Head of caudate nucleus (tissue), 42 donors: Measurements from ENCODE around the gene CCNL1.

ENCODE experiments used
- DNase-seq, 42 donors: peaks; one replicate each; pipeline versions ENCODE4 v3.0.0 to v3.0.0-alpha.2; 2020 to 2021; ENCODE audit warnings: mixed read lengths in 7 of 42
- intact Hi-C: fragments of 100-400 bp; cut with DNase I; formaldehyde crosslinking; loops from one replicate; pipeline ENCODE4 v1.15.0; 2022

CCNL1 gene

DNA sequence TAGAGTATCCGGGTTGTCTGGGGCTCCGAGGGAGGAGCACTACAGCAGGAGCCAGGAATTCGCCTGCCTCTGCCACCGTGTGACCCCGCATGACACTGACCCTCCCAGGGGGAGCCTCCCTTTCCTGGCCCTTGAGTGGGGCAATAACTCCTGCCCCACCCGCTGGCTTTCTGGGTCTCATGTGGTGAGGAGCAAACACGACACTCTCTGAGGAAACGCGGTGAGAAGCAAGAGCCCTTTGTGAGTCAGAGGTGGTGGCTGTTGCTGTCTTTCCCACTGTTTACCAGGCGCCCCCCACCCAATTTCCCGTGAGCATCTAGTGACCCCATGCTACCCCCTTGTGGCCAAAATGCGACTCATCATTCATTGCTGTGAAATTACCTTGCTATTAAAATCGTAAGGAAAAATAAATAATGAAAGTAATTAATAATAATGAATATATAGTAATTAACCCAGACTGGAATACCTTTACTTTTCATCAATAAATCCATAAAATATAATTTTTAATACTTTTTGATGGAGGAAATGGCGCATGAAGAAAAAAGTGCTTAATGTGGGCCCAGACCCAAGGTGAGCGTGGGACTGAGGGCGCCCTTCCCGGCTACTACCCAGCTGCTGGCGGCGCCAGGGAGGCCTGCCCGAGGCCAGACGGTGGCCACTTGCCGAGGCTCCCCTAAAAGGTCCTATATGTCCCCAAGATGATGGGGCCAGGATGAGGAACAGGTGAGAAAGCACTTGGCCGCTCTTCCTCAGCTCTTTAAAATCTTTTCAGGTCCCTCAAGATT, 29.3 kb downstream of the CCNL1 start:
- peak in 35 of 42 donors; percentile 15 to 85 (median 55) for DNase-seq

DNA sequence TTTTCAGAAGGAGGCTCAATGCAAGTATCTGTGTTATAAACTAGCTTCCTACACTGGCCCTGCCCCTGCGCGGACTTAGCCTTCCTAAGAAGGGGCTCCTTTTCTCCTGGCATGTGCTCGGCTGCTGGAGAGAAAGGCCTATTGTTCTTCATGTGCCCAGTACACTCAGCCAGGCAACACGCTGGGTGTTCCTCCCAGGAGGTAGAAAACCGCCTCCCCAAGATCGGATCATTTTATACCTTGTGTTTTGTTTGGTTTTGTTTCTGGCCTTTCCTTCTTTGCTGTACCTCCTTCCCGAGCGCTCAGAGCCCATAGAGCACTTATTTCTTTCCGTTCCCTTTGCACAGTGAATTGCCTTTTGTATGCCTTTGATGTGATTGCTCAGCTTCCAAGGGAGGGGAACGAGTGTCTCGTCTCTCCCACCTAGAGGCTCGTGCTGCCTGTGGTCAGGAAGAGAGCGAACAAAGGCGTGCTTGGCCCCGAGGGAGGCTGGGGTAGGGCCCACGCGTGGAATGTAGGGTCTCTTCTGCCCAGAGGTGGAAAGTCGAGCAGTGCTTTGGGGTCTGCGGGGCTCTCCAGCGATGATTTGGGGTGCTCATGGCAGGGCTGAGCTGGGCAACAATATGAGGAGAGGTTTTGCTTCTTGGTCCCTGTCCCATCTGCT, 30.0 kb downstream of the CCNL1 start:
- intact Hi-C loops = loop anchor here (2.0 to 10.0 kb wide), 2 partner anchors 41 to 575 kb away; partner anchors contain the start of gene SSR3
- DNase-seq = peak in 41 of 42 donors; percentile 19 to 84 (median 61)

More for the DNA sequence above, 29.3 kb downstream of the CCNL1 start:
- intact Hi-C loops = loop anchor here (10.0 kb wide), 1 partner anchor 576 kb away; the partner anchor contains the start of gene SSR3

DNA sequence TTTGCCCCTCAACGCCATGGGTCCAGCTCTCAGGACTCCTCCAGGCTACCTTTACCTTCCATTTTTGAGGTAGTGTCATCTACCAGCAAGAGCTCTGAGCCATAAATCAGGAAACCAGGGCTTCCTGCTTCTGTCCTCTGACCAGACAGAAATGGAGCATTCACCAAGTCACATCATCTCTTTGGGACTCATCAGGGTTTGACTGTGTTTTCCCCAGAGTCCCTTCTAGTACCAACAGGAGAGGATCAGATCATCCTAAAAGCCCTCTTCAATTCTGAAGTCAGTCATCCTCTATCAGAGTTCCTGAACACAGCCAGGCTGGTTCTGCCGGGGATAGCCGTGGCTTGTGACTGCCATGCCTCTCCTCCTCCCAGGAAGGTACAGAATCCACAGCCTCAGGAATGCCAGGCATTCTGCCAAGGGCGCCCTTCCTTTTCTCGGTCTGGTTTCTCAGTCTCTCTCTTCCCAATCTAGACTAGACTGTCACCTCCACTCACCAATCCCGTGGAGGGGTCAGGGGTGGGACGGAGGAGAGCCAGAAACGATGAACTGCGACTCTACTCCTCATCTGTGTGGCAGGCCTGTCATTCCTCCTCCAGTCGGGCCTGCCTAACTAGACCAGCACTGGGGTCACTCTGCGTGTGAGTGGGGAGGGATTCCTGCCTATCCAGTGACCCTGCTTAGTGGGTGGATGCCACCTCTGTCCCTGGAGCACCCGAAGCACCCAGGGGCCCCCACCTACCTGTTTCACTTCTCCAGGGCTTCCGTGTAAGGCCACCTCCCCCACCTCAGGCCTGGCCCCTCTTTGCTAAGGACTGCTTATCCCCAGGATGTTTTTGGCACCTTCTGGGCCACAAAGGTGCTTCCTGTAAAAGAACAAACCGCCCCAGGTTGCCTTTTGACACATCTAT, 30.9 kb downstream of the CCNL1 start:
- peak in 3 of 42 donors; percentile 23 to 62 (median 45) for DNase-seq
- intact Hi-C loops = loop anchor here (2.0 kb wide), 1 partner anchor 40 kb away; no protein-coding TSS in a partner anchor

DNA sequence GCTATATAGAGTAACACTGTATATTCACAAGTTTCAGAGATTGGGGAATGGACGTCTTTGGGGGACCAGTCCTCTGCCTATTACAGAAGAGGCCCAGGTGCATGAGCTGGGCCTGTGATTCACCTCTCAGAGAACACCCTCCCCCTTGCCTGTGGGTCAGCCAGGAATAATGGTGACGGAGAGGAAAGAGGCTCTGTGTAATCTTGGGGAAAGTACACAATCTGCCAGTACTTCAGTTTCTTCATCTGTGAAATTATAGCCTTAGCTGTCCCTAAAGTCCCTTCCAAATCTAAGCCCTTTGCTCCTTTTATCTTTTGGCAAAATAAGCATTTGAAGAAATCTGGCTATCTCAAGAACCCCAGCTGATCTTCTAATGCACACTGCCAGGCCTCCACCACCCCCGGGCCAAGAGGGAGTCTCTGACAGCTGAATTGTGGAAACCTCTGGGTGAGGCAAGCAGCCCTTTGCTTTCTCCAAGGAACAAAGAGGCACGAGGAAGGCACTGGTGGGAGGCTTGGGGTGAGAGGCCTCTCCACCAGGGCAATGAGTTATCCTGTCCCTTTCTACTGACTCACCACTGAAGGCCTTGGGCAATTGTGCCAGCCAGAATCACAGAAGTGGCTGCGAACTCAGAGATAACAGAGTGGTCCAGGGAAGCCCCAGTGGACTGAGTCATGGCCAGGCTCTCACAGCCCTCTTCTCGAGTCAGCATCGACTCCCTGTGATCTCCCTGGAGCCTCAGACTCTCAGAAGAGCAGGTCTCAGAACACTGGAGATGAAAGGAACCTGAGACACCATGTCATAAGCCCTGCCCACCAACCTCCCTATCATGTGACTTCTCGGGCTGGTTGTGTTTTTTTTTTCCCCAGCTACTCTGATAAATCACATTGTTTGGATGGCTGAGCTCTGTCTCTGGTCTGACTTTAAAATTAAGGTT, 31.8 kb downstream of the CCNL1 start:
- peak in 1 of 42 donors; percentile 16 for DNase-seq
- intact Hi-C loops = loop anchor here (2.0 kb wide), 1 partner anchor 39 kb away; no protein-coding TSS in a partner anchor

DNA sequence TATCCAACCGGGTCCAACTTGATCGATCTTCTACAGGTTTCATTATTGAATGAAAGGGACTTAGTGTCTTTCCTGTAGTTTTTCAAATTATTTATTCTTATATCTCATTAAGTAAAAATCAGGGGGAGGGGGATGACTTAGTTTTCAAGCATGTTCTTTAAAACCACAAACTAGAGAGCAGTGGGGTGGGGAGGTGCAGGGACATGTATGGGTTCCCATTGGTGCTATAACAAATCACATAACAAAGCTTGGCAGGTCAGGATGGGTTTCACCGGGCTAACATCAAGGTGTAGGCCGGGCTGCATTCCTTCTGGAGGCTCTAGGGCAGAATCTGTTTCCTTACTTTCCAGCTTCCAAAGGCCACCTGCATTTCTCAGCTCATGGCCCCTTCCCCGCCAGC, 32.7 kb downstream of the CCNL1 start:
- intact Hi-C loops = no loop called here
- DNase-seq = no peak

DNA sequence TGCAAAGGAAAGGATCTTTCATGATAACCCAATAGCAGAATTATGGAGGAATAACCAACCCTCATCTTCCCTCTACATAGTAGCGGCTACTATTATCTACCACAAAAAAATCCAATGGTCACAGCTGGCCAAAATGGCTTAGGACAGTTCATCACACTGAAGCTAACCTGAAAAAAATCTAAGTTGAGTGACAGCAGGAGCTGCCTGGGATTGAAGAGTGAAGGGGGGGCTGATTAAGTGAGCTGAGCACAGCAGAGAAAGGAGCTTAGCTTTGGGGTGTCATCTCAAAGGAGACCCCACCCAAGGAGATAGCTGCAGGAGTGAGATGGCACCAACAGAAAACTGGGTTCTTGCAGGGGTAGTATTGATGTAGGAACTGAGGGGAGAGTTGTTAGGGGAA, 33.6 kb downstream of the CCNL1 start:
- intact Hi-C loops = no loop called here
- no peak for DNase-seq

DNA sequence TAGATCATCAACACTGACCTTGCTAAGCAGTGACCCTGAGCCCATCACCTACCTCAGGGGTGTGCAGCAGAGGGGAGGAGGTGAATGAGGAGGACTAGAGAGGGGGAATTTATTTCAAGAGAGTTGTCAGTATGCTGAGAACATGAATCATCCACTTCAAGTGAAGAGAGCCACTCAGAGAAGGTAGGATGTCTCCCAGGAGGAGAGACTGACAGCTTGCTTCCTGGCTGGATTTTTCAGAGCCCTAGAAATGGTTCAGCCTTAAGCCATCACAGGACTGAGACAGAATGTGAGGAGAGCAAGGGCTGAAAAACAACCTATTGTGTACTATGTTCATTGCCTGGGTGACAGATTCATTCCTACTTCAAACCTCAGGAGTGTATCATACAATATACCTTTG, 34.8 kb downstream of the CCNL1 start:
- DNase-seq = no peak

DNA sequence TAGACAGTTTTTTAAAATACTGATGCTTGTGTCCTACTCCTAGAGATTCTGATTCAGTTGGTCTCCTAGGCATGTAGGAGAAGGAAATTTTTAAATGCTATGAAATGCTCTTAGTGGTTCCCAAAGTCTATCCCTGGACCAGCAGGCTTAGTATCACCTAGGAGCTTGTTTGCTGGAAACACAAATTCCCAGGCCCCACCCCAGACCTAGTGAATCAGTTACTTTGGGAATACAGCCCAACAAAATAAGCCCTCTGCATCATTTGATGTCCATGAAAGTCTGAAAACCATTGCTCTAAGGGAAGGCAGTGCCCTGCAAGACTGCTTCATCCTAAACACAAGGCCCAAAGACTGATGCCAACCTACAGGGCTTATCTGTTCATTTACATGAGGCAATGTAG, 36.3 kb downstream of the CCNL1 start:
- no peak for DNase-seq
- intact Hi-C loops = no loop called here

More for the DNA sequence above, 34.8 kb downstream of the CCNL1 start:
- intact Hi-C loops = no loop called here

DNA sequence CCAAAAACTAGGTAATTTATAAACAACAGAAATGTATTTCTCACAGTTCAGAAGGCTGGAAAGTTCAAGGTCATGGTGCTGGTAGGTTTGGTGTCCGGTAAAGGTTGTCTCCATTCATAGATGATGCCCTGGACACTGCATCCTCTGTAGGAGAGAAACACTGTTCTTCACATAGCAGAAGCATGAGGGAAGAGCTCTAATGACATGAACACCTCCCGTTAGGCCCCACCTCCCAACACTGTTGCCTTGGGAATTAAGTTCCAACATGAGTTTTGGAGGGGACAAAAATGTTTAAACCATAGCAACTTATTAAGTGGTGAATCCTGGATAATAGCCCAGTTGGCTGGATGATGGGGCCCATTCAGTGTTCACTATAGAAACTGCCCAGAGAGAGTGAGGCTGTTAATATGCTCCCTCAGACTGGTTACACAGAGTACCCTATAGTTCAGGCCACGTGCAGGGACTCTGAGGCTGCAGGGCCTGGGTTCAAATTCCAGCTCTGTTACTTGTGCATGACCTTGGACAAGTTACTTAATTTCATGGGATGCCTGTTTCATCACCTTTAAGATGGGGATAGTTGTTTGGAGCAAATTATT, 37.0 kb downstream of the CCNL1 start:
- no peak for DNase-seq
- intact Hi-C loops = no loop called here

DNA sequence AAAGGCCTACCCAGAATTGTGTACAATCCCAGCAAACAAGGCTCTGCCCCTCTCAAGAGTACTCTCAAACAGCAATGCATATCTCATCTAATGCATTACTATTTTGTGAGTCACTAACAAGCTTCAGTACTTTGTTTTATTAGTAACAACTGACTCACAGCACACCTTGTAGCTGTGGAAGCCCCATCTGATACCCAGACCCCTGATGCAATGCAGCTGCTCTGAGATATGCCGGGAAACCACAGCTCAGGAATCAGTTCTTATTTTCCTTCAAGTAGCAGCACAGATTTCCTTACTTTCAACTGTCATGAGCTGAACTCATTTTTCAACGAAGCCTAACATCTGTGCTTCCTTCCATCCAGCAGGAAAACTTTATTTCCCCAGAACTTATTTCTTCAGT, 37.8 kb downstream of the CCNL1 start:
- no peak for DNase-seq
- intact Hi-C loops = no loop called here

DNA sequence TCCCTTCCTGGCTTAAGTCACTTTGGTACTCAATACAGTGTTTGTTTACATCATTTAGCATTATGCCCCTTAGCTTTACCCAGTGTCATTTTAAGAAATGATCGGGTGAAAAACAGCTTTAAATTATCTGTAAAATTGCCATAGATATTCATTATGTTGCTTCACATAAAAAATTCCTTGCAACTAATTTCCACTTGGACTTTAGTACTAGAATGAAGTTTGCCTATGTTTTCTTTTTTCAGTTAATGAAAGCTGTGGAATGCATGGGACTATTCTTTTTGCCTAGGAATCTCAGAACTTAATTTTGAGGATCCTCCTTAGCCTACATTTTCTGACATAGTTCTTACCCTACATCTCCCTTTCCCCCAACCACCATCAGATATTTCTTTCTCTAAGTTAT, 38.4 kb downstream of the CCNL1 start:
- intact Hi-C loops = no loop called here
- DNase-seq = no peak

DNA sequence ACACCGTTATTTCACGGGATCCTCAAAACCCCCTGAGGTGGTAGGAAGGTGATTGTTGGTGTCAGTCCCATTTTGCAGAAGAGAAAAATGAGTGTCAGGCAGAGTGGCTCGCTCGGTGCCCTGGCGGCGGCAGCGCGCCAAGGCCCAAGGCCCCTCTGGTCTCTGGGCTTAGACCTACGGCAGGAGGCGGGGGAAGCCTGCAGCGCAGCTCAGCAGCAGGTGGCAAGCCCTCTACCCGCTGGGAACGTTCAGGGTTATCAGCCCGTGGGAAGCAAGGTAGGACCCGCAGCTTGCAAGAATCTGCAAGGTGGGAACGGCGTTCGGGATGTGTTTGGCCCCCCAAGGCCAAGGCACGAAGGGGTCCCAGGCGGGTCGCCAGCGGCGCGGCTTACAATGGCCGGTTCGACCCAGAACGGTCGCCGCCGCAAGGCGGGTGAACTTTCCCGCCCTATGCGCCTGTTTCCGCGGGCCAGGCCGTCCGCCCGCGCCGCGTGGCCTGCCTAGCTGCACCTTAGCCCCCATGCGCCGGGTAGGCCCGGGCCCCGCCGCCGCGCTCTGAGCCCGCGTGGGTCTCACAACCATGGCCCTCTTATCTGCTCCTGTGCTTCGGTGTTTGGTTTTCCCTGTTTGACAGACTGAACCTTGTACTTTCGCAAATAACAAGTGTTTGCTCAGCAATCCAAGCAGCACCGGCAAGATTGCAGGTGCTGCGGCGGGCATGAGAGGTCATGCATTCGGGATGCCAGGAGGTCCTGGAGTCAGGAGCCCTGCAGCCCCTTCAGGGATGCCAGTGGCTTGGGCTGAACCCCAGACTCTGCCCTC, 39.7 kb downstream of the CCNL1 start:
- intact Hi-C loops = no loop called here
- no peak for DNase-seq

DNA sequence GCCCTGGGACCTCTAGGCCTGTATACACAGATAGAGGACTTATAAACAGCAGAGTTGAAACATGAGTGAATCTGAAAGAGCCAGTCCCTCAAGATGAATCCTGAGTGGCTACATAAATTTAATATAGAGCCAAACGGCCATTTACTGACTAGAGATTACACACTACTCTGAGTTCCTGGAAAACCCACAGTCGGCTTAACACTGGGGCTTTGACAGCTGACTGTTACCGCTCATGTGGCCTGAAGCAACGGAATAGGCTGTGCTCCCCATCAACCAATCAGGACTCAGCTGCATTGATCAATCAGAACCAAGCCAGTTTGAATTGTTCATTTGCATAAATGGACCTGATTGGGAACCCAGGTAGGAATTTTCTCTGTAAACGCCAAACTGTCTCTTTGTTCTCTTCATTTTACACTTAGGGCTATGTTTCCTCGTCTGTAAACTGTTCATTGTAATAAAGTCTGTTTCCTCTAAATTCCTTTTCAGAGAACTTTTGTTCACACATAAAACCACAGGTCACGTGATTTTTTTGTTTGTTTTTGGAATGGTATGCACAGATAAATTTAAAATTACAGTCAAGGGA, 40.5 kb downstream of the CCNL1 start:
- no peak for DNase-seq
- intact Hi-C loops = no loop called here

DNA sequence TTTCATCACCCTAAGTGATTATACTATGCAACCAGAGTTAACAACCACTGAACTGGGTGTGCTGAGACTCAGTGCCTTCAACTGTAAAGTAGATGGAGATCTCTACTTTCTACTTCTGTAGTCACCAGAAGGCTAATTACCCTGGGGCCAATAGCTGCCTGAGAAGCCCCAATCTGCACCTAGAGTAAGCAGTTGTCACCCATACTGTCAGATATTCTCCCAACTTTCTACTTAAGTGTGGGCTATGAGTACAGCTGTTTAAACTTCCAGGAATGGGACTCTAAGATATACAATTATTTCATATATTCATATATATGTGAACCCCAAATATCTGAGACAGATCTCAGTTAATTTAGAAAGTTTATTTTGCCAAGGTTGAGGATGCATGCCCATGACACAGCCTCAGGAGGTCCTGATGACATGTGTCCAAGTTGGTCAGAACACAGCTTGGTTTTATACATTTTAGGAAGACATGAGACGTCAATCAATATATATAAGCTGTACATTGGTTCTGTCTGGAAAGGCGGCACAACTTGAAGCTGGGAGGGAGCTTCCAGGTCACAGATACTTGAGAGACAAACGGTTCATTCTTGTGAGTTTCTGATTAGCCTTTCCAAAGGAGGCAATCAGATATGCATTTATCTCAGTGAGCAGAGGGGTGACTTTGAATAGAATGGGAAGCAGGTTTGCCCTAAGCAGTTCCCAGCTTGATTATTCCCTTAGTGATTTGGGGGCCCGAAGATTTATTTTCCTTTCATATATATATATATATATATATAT, 41.9 kb downstream of the CCNL1 start:
- intact Hi-C loops = no loop called here
- DNase-seq = no peak

DNA sequence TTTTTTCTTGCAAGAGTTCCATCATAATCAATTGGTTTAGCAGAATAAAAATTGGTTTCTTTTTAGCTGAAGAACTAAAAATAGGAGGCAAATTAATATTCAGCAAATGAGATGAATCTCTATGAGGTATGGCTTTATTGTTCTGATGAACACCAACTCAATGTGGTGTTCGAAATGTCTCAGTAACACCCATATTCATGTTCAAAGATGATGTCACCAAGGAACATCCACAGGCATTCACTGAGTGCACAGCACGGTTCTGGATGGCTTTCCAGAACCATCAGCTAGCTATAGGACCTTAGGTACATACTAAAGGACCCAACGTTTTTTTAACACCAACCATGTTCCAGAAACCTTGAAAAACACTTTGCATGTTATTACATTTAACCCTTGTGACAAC, 42.7 kb downstream of the CCNL1 start:
- intact Hi-C loops = no loop called here
- DNase-seq = no peak

DNA sequence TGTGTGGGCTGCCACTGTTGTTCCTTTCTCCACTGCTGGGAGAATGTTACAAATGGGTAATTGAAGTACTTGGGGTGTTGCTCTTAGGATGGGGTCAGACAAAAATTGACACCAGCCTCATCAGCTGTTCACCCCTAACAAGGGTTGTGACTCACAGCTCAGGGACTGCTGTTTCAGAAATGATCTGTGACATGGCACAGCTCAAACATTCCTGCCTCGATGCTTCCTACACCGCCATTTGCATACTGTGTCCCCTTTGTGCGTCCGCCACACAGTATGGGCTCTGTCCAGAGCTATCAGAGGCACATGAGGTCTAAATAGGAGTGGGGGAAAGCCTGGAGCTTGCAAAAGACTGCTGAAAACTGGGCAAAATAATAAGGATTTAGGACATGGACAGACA, 43.9 kb downstream of the CCNL1 start:
- DNase-seq = no peak
- intact Hi-C loops = no loop called here
